Neural cell (in vitro differentiated cells): ENCODE measurements around the gene KRT40.

ENCODE experiments used
- EP300 ChIP-seq: fragments of 450-650 bp; conservative IDR thresholded peaks from 2 replicates; pipeline ENCODE4 v1.6.1; 2014; ENCODE audit warnings: antibody characterized with exemption, mild to moderate bottlenecking, moderate library complexity; ENCODE audit not compliant: poor library complexity, severe bottlenecking
- TF ChIP-seq, protein P1 (sequence below): fragments of 450-650 bp; IDR thresholded peaks from 2 replicates; pipeline ENCODE4 v1.5.1; 2014; ENCODE audit warnings: antibody characterized with exemption, mild to moderate bottlenecking, moderate library complexity; ENCODE audit not compliant: poor library complexity, severe bottlenecking

DNA sequence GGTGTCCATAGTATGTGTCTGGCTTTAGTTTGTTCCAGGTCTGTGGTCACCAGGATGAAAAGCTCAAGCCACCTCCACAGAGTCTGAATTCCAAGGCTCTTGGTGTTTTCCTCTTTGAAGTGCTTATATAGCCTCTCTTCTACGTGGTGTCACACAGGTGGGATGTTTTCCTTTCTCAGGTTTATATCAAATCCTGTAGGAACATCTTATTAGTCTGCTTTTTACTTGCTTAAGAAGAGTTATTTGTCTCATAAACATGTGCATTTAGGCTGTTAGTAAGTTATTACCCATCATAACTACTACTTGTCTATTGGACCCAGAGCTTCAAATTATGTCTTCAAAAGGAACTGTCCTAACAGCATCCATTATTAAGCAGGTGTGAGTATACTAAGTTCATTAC lies 17.3 kb downstream of the KRT40 start, which contains the start of gene KRT39:
- TF ChIP-seq, protein P1, sequence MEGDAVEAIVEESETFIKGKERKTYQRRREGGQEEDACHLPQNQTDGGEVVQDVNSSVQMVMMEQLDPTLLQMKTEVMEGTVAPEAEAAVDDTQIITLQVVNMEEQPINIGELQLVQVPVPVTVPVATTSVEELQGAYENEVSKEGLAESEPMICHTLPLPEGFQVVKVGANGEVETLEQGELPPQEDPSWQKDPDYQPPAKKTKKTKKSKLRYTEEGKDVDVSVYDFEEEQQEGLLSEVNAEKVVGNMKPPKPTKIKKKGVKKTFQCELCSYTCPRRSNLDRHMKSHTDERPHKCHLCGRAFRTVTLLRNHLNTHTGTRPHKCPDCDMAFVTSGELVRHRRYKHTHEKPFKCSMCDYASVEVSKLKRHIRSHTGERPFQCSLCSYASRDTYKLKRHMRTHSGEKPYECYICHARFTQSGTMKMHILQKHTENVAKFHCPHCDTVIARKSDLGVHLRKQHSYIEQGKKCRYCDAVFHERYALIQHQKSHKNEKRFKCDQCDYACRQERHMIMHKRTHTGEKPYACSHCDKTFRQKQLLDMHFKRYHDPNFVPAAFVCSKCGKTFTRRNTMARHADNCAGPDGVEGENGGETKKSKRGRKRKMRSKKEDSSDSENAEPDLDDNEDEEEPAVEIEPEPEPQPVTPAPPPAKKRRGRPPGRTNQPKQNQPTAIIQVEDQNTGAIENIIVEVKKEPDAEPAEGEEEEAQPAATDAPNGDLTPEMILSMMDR = no peak
- TF ChIP-seq EP300 = no peak
